CD4-positive, alpha-beta T cell (primary cell): ENCODE results near the gene PTCD1. TPM values are rescaled to one million over a fixed set of nuclear protein-coding genes. Genes with fewer than 3 reads are reported as not detected.

Experiments used
- ATAC-seq: fragments of 200-7000 bp; cut with Tn5 transposase; one replicate; pipeline ENCODE4 v1.10.0; 2022; ENCODE audit warnings: mild to moderate bottlenecking; ENCODE audit not compliant: poor library complexity
- CTCF ChIA-PET: fragments of 350-600 bp; sonication (Branson Sonifier 250); formaldehyde crosslinking; loops from one replicate; lab custom pipeline; 2021; ENCODE audit warnings: antibody characterized with exemption, inconsistent platforms; lab: Charles Lee
- POLR2A ChIA-PET: fragments of 350-600 bp; sonication (Branson Sonifier 250); formaldehyde crosslinking; loops from one replicate; lab custom pipeline; 2021; ENCODE audit warnings: antibody characterized with exemption, inconsistent platforms; lab: Charles Lee
- DNase-seq, 14 experiments: peaks; one replicate each; pipeline ENCODE4 v3.0.0-alpha.2; 2013 to 2020; ENCODE audit warnings: mixed read lengths in 2 of 14
- H3K27ac ChIP-seq, 2 donors: one replicate each; pipeline versions ENCODE4 v1.5.1 to v1.7.0; 2013; ENCODE audit warnings: low read length in 2 of 2, low read depth in 1 of 2, mild to moderate bottlenecking in 1 of 2
- H3K27me3 ChIP-seq, 2 experiments: 1 replicate in 1 of 2; 2 replicates in 1 of 2; pipeline versions ENCODE4 v1.6.1 to v1.7.0; 2013; ENCODE audit warnings: low read length in 2 of 2, control low read depth in 1 of 2, mild to moderate bottlenecking in 1 of 2, moderate library complexity in 1 of 2; ENCODE audit not compliant: insufficient read depth in 2 of 2, control insufficient read depth in 1 of 2
- H3K36me3 ChIP-seq: one replicate; pipeline ENCODE4 v1.6.1; 2013; ENCODE audit warnings: low read length, control low read depth; ENCODE audit not compliant: insufficient read depth
- H3K4me1 ChIP-seq: one replicate; pipeline ENCODE4 v1.6.1; 2013; ENCODE audit warnings: low read length, control low read depth; ENCODE audit not compliant: insufficient read depth
- H3K4me3 ChIP-seq: one replicate; pipeline ENCODE4 v1.5.1; 2013; ENCODE audit warnings: mild to moderate bottlenecking, low read length, moderate library complexity
- H3K9me3 ChIP-seq, 2 experiments: 1 replicate in 1 of 2; 2 replicates in 1 of 2; pipeline versions ENCODE4 v1.6.1 to v1.7.0; 2013; ENCODE audit warnings: low read length in 2 of 2, mild to moderate bottlenecking in 2 of 2, control low read depth in 1 of 2, moderate library complexity in 1 of 2; ENCODE audit not compliant: control insufficient read depth in 1 of 2, insufficient read depth in 1 of 2
- H3K27ac Mint-ChIP-seq: one replicate; pipeline ENCODE4 v1.8.0; 2020; ENCODE audit warnings: mixed read lengths
- H3K27me3 Mint-ChIP-seq: one replicate; pipeline ENCODE4 v1.8.0; 2021; ENCODE audit warnings: mixed read lengths
- H3K36me3 Mint-ChIP-seq: one replicate; pipeline ENCODE4 v1.8.0; 2021; ENCODE audit warnings: low read depth, mixed read lengths
- H3K4me1 Mint-ChIP-seq: one replicate; pipeline ENCODE4 v1.8.0; 2021; ENCODE audit warnings: low read depth, mixed read lengths
- H3K4me3 Mint-ChIP-seq: one replicate; pipeline ENCODE4 v1.8.0; 2020; ENCODE audit warnings: mild to moderate bottlenecking, mixed read lengths
- H3K9me3 Mint-ChIP-seq: one replicate; pipeline ENCODE4 v1.8.0; 2020; ENCODE audit warnings: mixed read lengths
- CTCF ChIP-seq: fragments of 200-600 bp; IDR thresholded peaks from one replicate; pipeline ENCODE4 v1.8.0; 2022; ENCODE audit warnings: antibody characterized with exemption, mild to moderate bottlenecking
- intact Hi-C, 2 experiments: fragments of 100-400 bp; cut with DNase I in 1 of 2; cut with micrococcal nuclease in 1 of 2; formaldehyde crosslinking; loops; one replicate each; pipeline versions ENCODE4 v1.15.1 to v1.9.0; 2023 to 2025; cut with DNase I, micrococcal nuclease
- total RNA-seq, 174 experiments: library from RNA in 2 of 174; stranded (reverse) in 2 of 174; gene quantifications; one replicate each; pipeline ENCODE4 v1.2.3 and lab custom pipeline; 2021 to 2026

PTCD1 gene
- total RNA-seq, 2 experiments from 2014 or later, result 4.8 to 5.3 TPM

GRCh38 chr7:99392659-99393354 is 45.8 kb downstream of the PTCD1 start:
- ATAC-seq, result peak; percentile 95
- peak; percentile 67 to 93 (median 81) for DNase-seq
- Mint-ChIP-seq H3K4me1 (peaks cover 18% of the 10 kb centered on the region), H3K4me3 (peak overlapping the region; percentile 76), H3K9me3 (no peaks in the 10 kb centered on the region), H3K27me3 (no peaks in the 10 kb centered on the region), H3K27ac (peak overlapping the region; percentile 94), H3K36me3 (peaks cover 89% of the 10 kb centered on the region)
- no peak for TF ChIP-seq CTCF
- Histone ChIP-seq H3K36me3 (peaks cover 92% of the 10 kb centered on the region), H3K27ac (peak overlapping the region; percentile 63 to 72), H3K4me3 (peak overlapping the region; percentile 56), H3K27me3 (no peaks in the 10 kb centered on the region), H3K9me3 (no peaks in the 10 kb centered on the region), H3K4me1 (peaks cover 28% of the 10 kb centered on the region)
- CTCF ChIA-PET, result interaction anchor here (1.2 to 1.4 kb wide), 2 partner anchors 27 to 28 kb away, joined by 3 to 4 read pairs; no protein-coding TSS in a partner anchor
- POLR2A ChIA-PET, result interaction anchor here (0.9 to 8.7 kb wide), 13 partner anchors 11 to 165 kb away, joined by 3 to 105 read pairs (median 8); partner anchors contain the start of genes ARPC1B, BUD31, PDAP1 and ZKSCAN5
- intact Hi-C loops, result loop anchor here (1.0 to 2.0 kb wide), 4 partner anchors 15 to 18 kb away; partner anchors contain the start of genes BUD31 (in 2 of the 2), PDAP1 (in 2 of the 2) and ARPC1B (in 1 of the 2)

GRCh38 chr7:99392046-99392445 is 46.6 kb downstream of the PTCD1 start:
- no peak for TF ChIP-seq CTCF
- Histone ChIP-seq H3K27ac (peak overlapping the region; percentile 48 to 72), H3K36me3 (peaks cover 92% of the 10 kb centered on the region), H3K27me3 (no peaks in the 10 kb centered on the region), H3K4me1 (peaks cover 28% of the 10 kb centered on the region), H3K9me3 (no peaks in the 10 kb centered on the region), H3K4me3 (no peak overlapping the region)
- H3K4me3 Mint-ChIP-seq, result no peak overlapping the region
- no peaks in the 10 kb centered on the region for H3K9me3 Mint-ChIP-seq
- ATAC-seq (no peak), DNase-seq (no peak)
- H3K36me3 Mint-ChIP-seq, result peaks cover 87% of the 10 kb centered on the region
- ChIA-PET CTCF (interaction anchor here (1.2 to 1.4 kb wide), 2 partner anchors 26 to 27 kb away, joined by 3 to 4 read pairs; no protein-coding TSS in a partner anchor), POLR2A (interaction anchor here (1.1 to 8.7 kb wide), 10 partner anchors 10 to 166 kb away, joined by 3 to 105 read pairs (median 10); partner anchors contain the start of genes ARPC1B, BUD31, PDAP1 and ZKSCAN5)
- peaks cover 19% of the 10 kb centered on the region for H3K4me1 Mint-ChIP-seq
- H3K27me3 Mint-ChIP-seq, result no peaks in the 10 kb centered on the region
- intact Hi-C loops, result loop anchor here (2.0 kb wide), 3 partner anchors 15 to 17 kb away; partner anchors contain the start of genes ARPC1B (in 1 of the 2), BUD31 (in 1 of the 2) and PDAP1 (in 1 of the 2)
- H3K27ac Mint-ChIP-seq, result peak overlapping the region; percentile 94

- POLR2A ChIA-PET, result interaction anchor here (1.4 to 8.7 kb wide), 3 partner anchors 10 to 17 kb away, joined by 6 to 105 read pairs (median 37); partner anchors contain the start of genes ARPC1B, BUD31 and PDAP1
- Mint-ChIP-seq H3K4me1 (peaks cover 23% of the 10 kb centered on the region), H3K36me3 (peaks cover 87% of the 10 kb centered on the region), H3K9me3 (no peaks in the 10 kb centered on the region), H3K4me3 (no peak overlapping the region), H3K27me3 (no peaks in the 10 kb centered on the region), H3K27ac (peak overlapping the region; percentile 94)
- TF ChIP-seq CTCF, result no peak
- ATAC-seq (no peak), DNase-seq (no peak)
- intact Hi-C loops, result no loop called here
- H3K27ac ChIP-seq, result peak overlapping the region in 1 of 2 donors; percentile 17
- peaks cover 35% of the 10 kb centered on the region for H3K4me1 ChIP-seq
- no peaks in the 10 kb centered on the region for H3K9me3 ChIP-seq
- H3K4me3 ChIP-seq, result no peak overlapping the region
- no peaks in the 10 kb centered on the region for H3K27me3 ChIP-seq
- CTCF ChIA-PET, result no interaction called here
- H3K36me3 ChIP-seq, result peaks cover 95% of the 10 kb centered on the region
These were observed 47.5 kb downstream of the PTCD1 start for GRCh38 chr7:99390941-99391602.
